ENCODE data around the gene CHD6.
"Not testable (repeated sequence)": the region's sequence is repeated elsewhere in the genome, so short reads cannot be mapped to it uniquely, and the experiment has no call there.

The CHD6 gene

GRCh38 chr20:41552295-41553068 is 65.7 kb downstream of the CHD6 start:
- TF ChIP-seq POLR2A (IDR thresholded peaks at IDR 0.05; ENCODE audit: low read depth, low read length): no peak
- no peak for TF ChIP-seq POLR2AphosphoS5 (IDR thresholded peaks at IDR 0.05; ENCODE audit: low read depth, low read length)
- no peak for TF ChIP-seq SPI1 (IDR thresholded peaks at IDR 0.05; ENCODE audit: low read depth, low read length)
- TF ChIP-seq TAF1 (IDR thresholded peaks at IDR 0.05; ENCODE audit: low read depth, low read length): no peak
- TF ChIP-seq PAX5 (IDR thresholded peaks at IDR 0.05; ENCODE audit: insufficient read depth, low read length, severe bottlenecking): no peak
- TF ChIP-seq POU2F2 (IDR thresholded peaks at IDR 0.05; ENCODE audit: low read depth, low read length): no peak
- no peak for DNase-seq (ENCODE audit: insufficient read length, low spot score)
- no peak for FAIRE-seq

GRCh38 chr20:41551011-41551705 is 67.0 kb downstream of the CHD6 start:
- no peak for TF ChIP-seq POLR2A (IDR thresholded peaks at IDR 0.05; ENCODE audit: low read depth, low read length)
- TF ChIP-seq POU2F2 (IDR thresholded peaks at IDR 0.05; ENCODE audit: low read depth, low read length): no peak
- TF ChIP-seq SPI1 (IDR thresholded peaks at IDR 0.05; ENCODE audit: low read depth, low read length): no peak
- DNase-seq (ENCODE audit: insufficient read length, low spot score): no peak
- FAIRE-seq: no peak

GRCh38 chr20:41547221-41547620 is 71.0 kb downstream of the CHD6 start:
- FAIRE-seq: no peak
- no peak for TF ChIP-seq POLR2A (IDR thresholded peaks at IDR 0.05; ENCODE audit: low read depth, low read length)
- TF ChIP-seq POU2F2 (IDR thresholded peaks at IDR 0.05; ENCODE audit: low read depth, low read length): no peak
- TF ChIP-seq POLR2AphosphoS5 (IDR thresholded peaks at IDR 0.05; ENCODE audit: low read depth, low read length): no peak
- no peak for TF ChIP-seq SPI1 (IDR thresholded peaks at IDR 0.05; ENCODE audit: low read depth, low read length)
- no peak for TF ChIP-seq TAF1 (IDR thresholded peaks at IDR 0.05; ENCODE audit: low read depth, low read length)
- TF ChIP-seq PAX5 (IDR thresholded peaks at IDR 0.05; ENCODE audit: insufficient read depth, low read length, severe bottlenecking): no peak

GRCh38 chr20:41546535-41546934 is 71.6 kb downstream of the CHD6 start:
- DNase-seq (ENCODE audit: insufficient read length, low spot score) (no peak), FAIRE-seq (no peak)
- TF ChIP-seq SPI1 (IDR thresholded peaks at IDR 0.05; ENCODE audit: low read depth, low read length) (no peak), POU2F2 (IDR thresholded peaks at IDR 0.05; ENCODE audit: low read depth, low read length) (no peak), PAX5 (IDR thresholded peaks at IDR 0.05; ENCODE audit: insufficient read depth, low read length, severe bottlenecking) (no peak), TAF1 (IDR thresholded peaks at IDR 0.05; ENCODE audit: low read depth, low read length) (no peak), POLR2A (IDR thresholded peaks at IDR 0.05; ENCODE audit: low read depth, low read length) (no peak), POLR2AphosphoS5 (IDR thresholded peaks at IDR 0.05; ENCODE audit: low read depth, low read length) (no peak)

More at GRCh38 chr20:41547221-41547620, 71.0 kb downstream of the CHD6 start:
- no peak for DNase-seq (ENCODE audit: insufficient read length, low spot score)

- no peak for TF ChIP-seq TAF1 (IDR thresholded peaks at IDR 0.05; ENCODE audit: low read depth, low read length)
- no peak for DNase-seq (ENCODE audit: insufficient read length, low spot score)
- no peak for FAIRE-seq
Observed at GRCh38 chr20:41544472-41544871, 73.7 kb downstream of the CHD6 start.

- FAIRE-seq (no peak), DNase-seq (ENCODE audit: insufficient read length, low spot score) (no peak)
- TF ChIP-seq POLR2A (IDR thresholded peaks at IDR 0.05; ENCODE audit: low read depth, low read length) (no peak), POU2F2 (IDR thresholded peaks at IDR 0.05; ENCODE audit: low read depth, low read length) (no peak), POLR2AphosphoS5 (IDR thresholded peaks at IDR 0.05; ENCODE audit: low read depth, low read length) (no peak), TAF1 (IDR thresholded peaks at IDR 0.05; ENCODE audit: low read depth, low read length) (no peak), SPI1 (IDR thresholded peaks at IDR 0.05; ENCODE audit: low read depth, low read length) (no peak), PAX5 (IDR thresholded peaks at IDR 0.05; ENCODE audit: insufficient read depth, low read length, severe bottlenecking) (no peak)
Observed at GRCh38 chr20:41540918-41541317, 77.3 kb downstream of the CHD6 start.

GRCh38 chr20:41540459-41540858 is 77.7 kb downstream of the CHD6 start:
- no peak for DNase-seq (ENCODE audit: insufficient read length, low spot score)
- FAIRE-seq: no peak
- TF ChIP-seq POLR2AphosphoS5 (IDR thresholded peaks at IDR 0.05; ENCODE audit: low read depth, low read length) (no peak), POLR2A (IDR thresholded peaks at IDR 0.05; ENCODE audit: low read depth, low read length) (no peak), PAX5 (IDR thresholded peaks at IDR 0.05; ENCODE audit: insufficient read depth, low read length, severe bottlenecking) (no peak), POU2F2 (IDR thresholded peaks at IDR 0.05; ENCODE audit: low read depth, low read length) (no peak), TAF1 (IDR thresholded peaks at IDR 0.05; ENCODE audit: low read depth, low read length) (no peak), SPI1 (IDR thresholded peaks at IDR 0.05; ENCODE audit: low read depth, low read length) (no peak)

GRCh38 chr20:41538810-41539596 is 79.2 kb downstream of the CHD6 start:
- TF ChIP-seq POU2F2 (IDR thresholded peaks at IDR 0.05; ENCODE audit: low read depth, low read length) (no peak), TAF1 (IDR thresholded peaks at IDR 0.05; ENCODE audit: low read depth, low read length) (no peak), POLR2AphosphoS5 (IDR thresholded peaks at IDR 0.05; ENCODE audit: low read depth, low read length) (no peak), POLR2A (IDR thresholded peaks at IDR 0.05; ENCODE audit: low read depth, low read length) (no peak), SPI1 (IDR thresholded peaks at IDR 0.05; ENCODE audit: low read depth, low read length) (no peak), PAX5 (IDR thresholded peaks at IDR 0.05; ENCODE audit: insufficient read depth, low read length, severe bottlenecking) (no peak)
- no peak for FAIRE-seq
- no peak for DNase-seq (ENCODE audit: insufficient read length, low spot score)

- no peak for TF ChIP-seq PAX5 (IDR thresholded peaks at IDR 0.05; ENCODE audit: insufficient read depth, low read length, severe bottlenecking)
- DNase-seq (ENCODE audit: insufficient read length, low spot score) (no peak), FAIRE-seq (no peak)
Observed at GRCh38 chr20:41537865-41538264, 80.3 kb downstream of the CHD6 start.

GRCh38 chr20:41535551-41535950 is 82.6 kb downstream of the CHD6 start:
- not testable (repeated sequence) for DNase-seq (ENCODE audit: insufficient read length, low spot score); FAIRE-seq

Data from GM12891 (cell line).